OCI-LY1 (cell line): Measurements from ENCODE around the gene NOC3L.

ENCODE experiments used
- CTCF ChIP-seq: fragments of 200-600 bp; sonication (generic), shearing (Covaris generic); IDR thresholded peaks from 2 replicates; pipeline ENCODE4 v1.5.1; 2017; ENCODE audit warnings: mild to moderate bottlenecking, antibody characterized with exemption, low read length, moderate library complexity, mixed read lengths
- EZH2 ChIP-seq: fragments of 200-600 bp; sonication (generic), shearing (Covaris generic); IDR thresholded peaks from 2 replicates; pipeline ENCODE4 v1.8.0; 2017; ENCODE audit warnings: borderline replicate concordance, mixed run types, mild to moderate bottlenecking, antibody characterized with exemption, low read length, moderate library complexity, mixed read lengths

GRCh38 chr10:94300042-94300441, 62.7 kb downstream of the NOC3L start:
- TF ChIP-seq CTCF: no peak
- TF ChIP-seq EZH2: no peak
